NCI-H226 (cell line): ENCODE results near the gene GRIP1.
A peak's percentile ranks its signal among the peaks of the same experiment; 100 is the strongest.

Source experiments
- DNase-seq: peaks from one replicate; pipeline ENCODE4 v3.0.0-alpha.2; 2015

Gene GRIP1

DNA sequence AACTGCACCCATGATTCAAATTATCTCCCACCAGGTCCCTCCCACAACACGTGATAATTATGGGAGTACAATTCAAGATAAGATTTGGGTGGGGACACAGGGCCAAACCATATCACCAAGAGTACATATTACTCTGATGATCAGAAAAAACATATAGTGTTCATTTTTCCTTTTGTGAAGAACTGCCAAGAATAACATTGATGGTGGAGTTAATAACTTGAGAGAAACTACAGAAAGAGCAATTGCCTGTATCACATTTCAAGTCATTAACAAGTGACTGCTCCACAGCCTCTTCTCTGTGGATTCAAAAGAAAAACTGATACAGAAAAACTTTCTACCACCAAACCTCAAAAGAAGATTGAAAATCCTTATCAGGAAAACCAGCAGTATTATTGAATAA lies 34.7 kb downstream of the GRIP1 start:
- DNase-seq: no peak

DNA sequence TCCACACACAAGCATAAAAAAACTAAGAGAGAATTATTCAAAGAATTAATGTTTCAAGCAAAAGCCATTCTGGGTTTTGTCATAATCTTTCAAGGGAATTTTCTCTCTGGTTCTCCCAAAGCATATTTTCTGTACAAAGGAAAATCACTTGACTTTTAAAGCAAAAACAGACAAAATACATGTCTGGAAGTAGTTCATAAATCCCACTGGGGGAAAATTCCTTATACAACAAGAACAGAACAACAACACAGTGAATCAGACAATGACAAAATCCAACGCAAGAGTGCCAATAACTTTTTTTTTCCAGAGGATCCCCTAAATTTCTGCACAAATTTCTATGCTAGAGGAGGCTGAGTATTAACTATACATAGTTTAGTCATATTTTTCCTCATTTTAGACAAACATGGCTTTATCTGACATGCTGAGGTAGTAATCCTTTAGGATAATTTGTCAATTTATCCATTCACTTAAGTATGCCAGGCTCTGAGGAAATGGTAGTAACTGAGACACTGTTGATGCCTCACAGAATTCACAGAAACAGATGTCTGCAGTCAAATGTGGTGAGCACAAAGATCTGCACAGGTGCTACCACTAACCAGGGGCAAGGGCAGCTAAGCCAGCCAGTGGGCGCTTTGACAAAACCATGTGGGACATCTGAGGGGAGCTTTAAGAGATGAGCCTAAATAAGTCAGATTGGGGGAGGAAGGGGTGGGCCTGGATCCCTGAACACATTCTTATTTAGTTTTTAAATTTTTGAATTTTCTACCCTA lies 38.0 kb downstream of the GRIP1 start:
- no peak for DNase-seq

DNA sequence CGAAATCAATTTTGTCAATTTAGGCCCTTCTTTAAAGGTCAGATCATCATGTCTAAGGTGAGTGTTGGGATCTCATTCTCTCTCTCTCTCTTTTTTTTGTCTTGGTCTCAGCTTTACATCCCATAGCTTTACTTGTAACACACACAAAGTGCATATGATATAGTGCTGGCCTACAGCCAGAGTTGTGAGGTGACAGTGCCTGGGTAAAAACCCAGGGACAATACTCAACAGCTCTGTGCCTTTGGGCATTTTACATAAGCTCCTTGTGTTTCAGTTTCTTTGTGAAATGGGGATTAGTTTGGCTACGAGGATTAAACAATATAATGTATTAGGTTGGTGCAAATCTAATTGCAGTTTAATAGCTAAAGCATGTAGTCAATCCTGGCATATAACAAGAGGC lies 40.2 kb downstream of the GRIP1 start:
- DNase-seq: no peak

DNA sequence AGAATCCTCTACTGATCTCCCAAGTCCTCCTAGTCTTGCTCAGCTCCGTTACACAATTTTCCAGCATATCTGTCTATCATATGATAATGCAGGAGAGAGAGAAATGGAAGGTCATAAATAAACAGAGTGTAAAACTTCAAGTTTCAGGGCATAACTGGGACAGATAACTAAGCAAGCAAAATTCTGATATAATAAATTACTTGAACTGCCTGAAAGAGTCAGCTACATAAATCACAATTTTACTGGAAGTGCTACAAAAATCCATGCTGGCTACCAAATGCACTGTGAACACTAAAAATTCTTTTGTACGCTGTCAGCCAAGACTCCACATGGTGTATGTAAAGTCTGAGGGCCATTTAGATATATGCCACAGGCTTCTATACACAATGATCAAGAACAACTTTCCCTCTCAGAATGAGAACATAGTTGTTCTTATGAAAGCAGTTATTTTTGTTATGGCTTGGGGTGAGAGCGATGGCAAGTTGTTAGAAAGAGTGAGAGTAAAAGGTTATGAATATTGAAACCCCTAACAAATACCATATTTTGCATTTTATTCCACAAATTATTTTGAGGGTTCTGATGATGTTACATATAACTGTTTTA lies 41.1 kb downstream of the GRIP1 start:
- no peak for DNase-seq

DNA sequence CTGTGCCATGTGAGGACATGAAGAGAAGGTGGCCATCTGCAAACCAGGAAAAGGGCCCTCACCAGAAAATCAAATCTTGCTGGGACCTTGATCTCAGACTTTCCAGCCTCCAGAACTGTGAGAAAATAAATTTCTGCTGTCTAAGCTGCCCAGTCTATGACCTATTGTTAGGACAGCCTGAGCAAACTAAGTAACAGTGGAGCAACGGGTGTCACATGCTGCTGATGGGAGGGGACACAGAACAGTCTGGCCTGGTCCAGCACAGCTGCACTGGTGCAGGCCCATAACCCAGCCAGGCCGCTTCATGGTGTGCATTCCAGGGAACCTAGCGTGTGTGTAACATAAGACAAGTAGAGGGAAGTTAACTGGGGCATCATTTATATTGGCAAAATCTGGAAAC lies 42.1 kb downstream of the GRIP1 start:
- no peak for DNase-seq

DNA sequence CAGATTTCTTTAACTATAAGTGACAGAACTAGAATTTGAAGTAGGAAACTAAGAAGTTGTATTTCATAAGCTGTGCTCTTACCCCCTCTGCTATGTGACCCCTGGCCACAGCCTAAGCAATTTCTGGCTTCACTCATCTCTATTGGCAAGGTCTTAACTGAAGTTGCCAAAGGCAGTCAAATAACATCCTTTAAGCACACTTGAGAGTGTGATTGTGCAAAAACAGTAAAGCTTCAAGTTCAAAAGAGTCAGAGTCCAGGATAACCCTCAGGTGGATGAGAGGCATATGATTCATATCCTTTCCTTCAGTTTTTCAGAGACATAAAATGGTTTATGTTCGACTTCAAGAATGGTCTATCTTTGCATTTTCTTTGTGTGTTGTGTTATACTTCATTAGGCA lies 45.2 kb downstream of the GRIP1 start:
- DNase-seq: peak; percentile 93

DNA sequence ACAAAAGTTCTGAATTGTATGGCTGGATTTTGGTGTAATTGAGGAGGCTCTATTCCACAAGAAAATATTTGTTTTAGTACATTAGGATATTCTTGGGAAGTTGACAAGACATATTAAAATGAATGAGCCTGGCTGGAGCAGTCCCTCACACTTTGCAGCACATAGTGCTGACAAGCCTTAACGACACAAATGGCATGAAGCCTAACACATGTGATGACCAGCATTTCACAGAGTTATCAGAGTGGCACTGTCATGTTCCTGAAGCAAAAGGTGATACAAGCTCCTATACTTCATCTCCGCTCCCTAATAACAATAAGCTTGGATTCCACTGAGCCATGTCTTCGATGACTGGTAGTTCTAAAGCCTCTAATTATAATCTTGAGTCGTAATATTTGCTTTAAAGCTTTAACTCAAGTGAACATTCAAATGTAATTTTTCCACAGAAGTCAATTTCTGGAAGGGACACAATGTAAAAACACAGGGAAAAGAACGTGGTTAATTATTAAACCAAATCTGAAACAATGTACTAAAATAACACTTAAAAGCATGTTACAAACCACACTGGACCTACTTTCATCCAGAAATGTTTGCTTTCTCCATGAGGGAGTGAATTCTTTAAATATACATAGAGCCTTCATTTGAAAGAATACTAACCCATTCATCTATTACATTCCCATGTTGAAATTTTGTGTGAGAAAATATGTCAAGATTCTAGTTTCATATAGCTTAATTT lies 49.6 kb downstream of the GRIP1 start:
- DNase-seq: no peak

DNA sequence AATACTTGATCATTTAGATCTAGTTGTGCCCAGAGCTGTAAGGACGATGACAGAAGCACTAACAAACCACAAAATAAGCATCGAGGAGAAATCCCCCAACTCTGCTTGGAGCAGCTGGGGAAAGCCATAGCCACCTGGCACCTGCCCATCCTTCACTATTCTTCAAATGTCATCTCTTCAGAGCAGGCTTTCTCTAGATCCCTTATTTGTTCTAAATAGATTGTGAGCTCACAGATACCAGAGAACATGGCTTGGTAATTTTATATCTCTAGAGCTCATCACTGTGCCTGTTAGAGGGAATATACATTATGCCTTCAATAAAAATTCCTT lies 50.9 kb downstream of the GRIP1 start:
- no peak for DNase-seq

DNA sequence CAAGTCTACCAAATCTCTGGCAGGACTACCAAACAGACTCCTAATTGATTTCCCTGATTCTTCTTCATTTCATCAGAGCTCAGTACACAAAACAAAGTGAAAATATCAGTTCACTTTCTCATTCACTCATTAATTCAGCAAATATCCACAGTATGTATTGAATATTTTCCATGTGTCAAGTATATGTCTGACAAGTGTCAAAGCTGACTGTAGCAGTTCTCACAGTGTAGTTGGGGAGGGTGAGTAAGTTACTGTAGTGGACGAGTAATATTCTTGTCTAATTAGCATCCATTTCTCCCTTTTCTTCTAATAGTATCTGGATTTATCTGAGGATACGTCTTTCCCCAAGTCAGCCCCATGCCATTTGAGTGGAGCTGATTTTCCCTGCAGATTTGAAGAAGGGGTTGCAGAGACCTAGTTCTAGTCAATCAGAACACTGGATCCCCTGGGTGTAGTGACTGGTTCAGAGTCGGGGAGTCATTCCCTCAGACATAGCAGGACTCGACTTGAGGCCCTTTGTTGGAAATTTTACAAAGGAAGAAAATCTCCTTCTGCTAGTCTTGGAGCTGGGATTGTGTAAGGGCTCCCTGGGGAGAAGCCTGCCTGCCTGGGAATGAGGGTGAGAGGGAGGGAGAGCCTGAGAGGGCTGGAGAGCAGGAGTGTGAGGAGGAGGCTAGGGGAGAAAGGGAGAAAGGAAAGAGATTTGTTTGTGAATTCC lies 51.4 kb downstream of the GRIP1 start:
- no peak for DNase-seq

DNA sequence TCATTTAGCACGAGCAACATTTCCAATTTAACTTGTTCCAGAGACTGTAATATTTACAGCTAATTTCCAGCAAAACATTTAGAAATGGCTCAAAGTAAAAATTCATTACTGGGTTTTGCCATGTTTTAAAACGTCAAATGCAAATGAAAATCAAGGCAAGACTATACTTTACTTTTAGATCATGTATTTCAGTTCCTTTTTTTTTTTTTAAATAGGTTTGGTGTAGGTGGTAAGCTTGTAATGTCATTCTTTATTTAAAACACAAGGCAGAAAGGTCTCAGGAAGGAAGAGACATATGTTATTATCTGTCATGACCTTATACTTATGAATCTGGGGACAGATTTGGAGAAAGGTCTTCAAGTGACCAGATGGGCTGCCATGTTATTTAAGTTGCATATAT lies 54.1 kb downstream of the GRIP1 start:
- DNase-seq: no peak

DNA sequence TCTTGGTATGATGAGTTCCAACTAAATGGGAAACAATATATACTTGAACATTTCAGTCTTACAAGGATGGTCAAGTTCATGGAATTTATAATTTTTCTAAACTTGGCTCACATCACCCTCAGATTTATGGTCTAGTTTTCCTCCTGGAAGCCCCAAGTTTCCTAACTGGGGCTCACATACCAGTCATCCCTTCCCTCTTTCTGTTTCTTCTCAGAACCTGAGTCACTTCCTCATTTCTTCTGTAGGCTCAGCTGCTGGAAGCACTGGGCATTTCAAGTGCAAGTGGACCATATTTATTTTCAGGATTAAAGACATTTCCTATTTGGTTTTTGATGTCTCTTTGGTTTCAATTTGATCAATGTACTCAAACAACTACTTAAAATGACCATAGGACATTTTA lies 55.4 kb downstream of the GRIP1 start:
- peak; percentile 59 for DNase-seq

DNA sequence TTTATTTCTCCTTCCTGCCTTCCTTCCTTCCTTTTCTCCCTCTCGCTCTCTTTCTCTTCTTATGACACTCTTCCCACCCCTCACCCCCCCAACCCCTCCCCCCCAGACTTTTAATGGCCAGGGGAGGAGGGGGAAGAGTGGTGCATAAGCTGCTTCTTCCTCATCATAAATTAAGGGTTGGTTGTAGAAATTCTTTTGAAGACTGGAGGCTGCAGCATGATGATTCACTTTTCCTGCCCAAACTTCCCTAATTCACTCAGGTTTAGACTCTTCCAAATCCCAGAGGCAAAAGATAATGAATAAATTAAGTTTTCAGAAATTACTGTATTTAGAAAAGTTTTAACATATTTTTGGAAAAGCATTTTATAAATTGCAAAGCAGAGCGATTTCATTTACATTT lies 58.2 kb downstream of the GRIP1 start:
- peak; percentile 56 for DNase-seq

DNA sequence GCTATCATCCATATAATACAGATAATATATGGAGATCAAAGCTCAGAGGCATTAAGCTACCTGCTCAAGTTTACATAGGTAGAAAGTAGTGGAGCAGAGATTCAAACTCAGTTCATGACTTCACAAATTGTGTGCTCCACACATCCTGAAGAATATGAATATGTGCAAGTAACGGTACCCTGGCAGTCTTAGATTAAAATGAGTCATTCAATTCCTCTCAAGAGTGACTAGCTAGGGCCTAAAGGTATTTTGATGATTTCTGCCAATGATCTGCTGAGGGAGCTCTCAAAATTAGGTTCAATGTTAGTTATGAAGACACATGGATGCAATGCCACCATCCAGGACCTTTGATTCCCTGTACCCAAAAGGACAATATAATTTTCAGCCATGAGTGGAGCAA lies 58.9 kb downstream of the GRIP1 start:
- peak; percentile 74 for DNase-seq

DNA sequence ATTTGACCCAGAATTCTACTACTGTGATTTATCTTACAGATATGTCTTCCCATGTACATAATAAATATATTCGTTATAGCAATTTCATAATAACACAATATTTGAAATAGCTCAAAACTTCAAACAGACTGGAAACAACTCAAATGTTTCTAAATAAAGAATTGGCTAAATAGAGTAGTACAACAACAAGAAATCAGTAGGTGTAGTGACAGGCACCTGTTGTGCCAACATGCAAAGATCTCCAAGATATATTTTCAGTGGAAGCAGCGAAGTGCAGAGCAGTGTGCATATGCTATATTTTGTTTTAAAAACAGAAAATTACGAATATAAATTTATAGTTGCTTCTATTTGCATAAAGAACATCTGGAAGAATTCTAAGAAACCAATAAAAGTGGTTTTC lies 60.9 kb downstream of the GRIP1 start:
- DNase-seq: no peak

DNA sequence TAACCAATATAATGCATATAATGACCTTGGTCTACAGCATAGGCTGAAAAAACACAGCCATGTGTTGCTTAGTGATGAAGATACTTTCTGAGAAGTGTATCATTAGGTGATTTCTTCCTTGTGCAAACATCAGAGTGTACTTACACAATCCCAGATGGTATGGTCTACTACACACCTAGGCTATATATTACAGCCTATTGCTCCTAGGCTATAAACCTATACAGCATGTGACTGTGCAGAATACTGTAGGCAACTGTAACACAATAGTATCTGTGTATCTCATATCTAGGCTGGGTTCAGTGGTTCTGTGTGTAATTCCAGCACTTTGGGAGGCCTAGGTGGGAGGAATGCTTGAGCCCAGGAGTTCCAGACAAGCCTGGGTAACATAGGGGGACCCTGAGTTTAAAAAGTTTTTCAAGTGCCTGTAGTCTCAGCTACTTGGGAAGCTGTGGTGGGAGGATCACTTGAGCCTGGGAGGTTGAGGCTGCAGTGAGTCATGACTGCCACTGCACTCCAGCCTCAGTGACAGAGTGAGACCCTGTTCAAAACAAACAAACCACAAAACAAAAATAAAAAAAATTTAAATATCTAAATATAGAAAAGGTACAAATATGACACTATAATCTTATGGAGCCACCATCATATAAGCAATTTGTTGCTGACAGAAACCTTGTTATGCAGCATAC lies 66.6 kb downstream of the GRIP1 start:
- no peak for DNase-seq

DNA sequence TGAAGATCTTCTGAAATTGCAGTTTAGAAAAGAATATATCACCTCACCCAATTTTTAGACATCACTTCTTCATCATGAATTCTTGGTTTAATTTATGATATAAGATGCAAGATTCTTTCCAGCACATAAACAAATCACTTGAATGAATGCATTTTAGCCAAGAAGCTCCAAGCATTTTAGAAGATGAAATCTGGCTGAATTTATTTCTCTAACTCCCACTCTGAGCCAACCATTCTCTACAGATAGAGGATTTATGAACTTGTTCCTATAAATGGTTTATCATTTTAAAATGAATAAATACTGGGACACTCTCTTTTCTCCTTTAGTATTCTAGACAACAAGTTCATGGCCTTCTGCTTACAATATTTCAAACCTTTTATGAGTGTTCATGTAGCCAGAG lies 71.7 kb downstream of the GRIP1 start:
- no peak for DNase-seq

DNA sequence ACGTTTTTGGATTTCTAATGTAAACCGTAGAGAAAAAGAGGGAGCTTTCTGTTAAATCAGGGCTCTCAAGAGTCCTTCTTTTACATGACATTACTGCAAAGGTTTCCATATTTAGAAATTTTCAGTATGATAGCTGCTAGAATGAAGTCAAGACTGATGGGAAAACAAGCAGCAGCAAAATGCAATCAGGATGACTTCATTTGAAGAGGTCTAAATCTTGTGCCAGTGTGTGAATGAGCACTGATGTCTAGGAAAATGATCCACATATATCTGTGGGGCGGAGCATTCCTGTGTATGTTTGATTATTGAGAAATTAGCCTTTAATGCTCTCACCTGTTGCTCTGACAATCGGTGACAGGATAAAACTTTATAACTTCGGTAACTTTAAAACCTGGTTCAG lies 73.6 kb downstream of the GRIP1 start:
- DNase-seq: no peak

DNA sequence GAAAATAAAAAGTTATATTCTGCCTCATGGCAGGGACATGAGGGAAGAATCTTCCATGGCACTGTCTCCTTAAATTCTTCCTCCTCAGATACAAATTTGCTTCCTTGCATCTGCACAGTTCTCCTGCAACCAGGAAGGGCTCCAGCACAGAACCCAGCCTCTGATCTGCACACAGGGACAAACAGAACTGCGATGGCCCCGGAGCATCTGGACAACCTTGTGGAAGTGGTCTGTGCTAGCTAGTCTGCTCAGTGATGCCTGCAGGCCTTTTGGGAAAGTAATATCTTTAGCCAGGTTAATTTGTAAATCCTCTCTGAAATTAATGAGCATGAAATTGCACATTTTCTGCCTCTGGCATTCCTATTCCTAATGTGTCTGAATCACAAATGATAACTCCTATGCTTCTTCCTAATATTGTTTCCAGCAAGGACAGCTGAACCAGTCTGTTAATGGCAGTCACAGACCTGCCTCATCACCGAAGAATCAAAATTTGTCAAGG lies 74.8 kb downstream of the GRIP1 start:
- no peak for DNase-seq

DNA sequence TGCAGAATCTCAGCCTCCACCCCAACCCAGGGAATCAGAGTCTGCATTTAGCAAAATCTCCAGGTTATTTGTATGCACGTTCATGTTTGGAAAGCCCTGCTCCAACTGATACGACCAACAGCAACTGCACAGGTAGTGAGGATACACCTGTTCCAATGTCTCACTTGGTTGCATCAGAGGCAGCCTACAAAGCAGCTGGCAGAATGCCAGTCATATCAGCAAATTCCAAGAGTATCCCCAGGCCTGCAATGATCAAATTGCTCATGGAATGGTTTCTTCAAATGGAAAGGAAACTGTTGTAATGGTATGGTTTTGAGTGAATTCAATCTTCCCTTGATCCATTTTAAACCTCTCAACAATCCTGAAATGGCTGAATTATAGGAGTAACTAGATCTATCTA lies 75.4 kb downstream of the GRIP1 start:
- no peak for DNase-seq

DNA sequence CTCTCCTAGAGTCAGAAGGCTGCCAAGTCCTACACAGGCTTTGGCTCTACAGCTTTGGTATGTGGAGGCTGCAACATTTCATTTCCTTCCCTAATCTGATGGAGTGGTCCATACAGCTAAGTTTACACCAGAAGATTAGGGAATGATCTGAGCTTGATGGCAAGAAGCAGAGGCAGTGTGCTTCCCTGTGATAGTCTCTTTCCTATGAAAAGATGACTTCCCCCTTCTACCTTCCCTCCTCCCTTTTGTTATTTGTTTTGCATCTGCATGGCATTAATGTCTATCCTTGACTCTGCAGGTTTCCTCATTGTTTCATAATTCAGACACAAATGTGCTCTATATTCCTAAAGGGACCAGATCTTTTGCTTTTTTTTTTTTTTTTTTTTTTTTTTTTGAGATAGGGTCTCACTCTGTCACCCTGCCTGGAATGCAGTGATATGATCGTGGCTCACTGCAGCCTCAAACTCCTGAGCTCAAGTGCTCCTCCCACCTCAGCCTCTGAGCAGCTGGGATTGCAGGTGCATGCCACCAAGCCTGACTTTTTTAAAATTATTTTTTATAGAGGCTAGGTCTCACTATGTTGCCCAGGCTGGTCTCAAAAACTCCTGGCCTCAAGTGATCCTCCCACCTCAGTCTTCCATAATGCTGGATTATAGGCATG lies 76.3 kb downstream of the GRIP1 start:
- DNase-seq: peak; percentile 61

DNA sequence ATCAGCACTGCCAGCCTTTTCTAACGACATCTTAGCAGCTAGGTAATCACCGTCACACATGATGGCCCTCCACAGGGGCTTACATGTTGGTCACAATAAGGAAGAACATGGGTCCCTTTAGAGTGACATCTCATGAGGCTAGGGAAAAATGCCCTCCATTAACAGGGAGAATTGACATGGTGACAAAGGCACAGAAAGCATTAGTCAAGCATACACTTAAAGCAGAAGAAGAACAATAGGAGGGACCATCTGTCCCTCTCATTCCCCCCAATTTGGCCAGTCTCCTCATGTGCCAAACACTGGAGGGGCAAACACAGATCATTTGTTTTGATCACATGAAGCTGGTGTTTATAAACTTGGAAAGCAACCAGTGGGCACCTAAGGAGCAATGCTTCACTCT lies 78.0 kb downstream of the GRIP1 start:
- DNase-seq: no peak

DNA sequence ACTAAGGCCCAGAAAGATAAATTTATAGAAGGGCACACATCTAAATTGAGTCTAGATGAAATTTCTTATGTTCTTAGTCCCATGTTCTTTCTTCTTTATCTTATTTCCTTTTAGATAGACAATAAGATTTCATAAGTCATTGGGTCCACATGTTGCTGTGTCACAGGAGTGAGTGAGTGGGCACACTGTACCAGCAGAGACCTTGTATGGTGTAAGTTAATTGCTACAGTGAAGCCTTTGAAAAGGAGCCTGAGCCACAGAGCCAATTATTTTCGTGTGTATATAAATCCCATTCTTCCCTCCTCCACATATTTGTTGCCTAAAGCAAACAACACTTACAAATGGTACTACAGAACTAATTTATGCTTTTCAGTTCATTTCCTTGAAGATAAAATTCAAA lies 79.1 kb downstream of the GRIP1 start:
- no peak for DNase-seq
